Epithelial cell of esophagus (primary cell): ENCODE measurements around the gene CAMK1D.
"Not testable (repeated sequence)": the region's sequence is repeated elsewhere in the genome, so short reads cannot be mapped to it uniquely, and the experiment has no call there.

Source experiments
- DNase-seq: peaks from one replicate; pipeline ENCODE4 v3.0.0; 2010; ENCODE audit warnings: low read depth
- H3K4me3 ChIP-seq: 2 replicates; pipeline ENCODE4 v1.5.1; 2011; ENCODE audit warnings: mild to moderate bottlenecking, low read length, control low read depth
- TF ChIP-seq, protein P1 (sequence below): IDR thresholded peaks from 2 replicates; pipeline ENCODE4 v1.5.1; 2011; ENCODE audit warnings: low read depth, mild to moderate bottlenecking, low read length, control low read depth, inconsistent platforms; ENCODE audit not compliant: insufficient read depth; ENCODE audit errors: missing control alignments

Gene CAMK1D

DNA sequence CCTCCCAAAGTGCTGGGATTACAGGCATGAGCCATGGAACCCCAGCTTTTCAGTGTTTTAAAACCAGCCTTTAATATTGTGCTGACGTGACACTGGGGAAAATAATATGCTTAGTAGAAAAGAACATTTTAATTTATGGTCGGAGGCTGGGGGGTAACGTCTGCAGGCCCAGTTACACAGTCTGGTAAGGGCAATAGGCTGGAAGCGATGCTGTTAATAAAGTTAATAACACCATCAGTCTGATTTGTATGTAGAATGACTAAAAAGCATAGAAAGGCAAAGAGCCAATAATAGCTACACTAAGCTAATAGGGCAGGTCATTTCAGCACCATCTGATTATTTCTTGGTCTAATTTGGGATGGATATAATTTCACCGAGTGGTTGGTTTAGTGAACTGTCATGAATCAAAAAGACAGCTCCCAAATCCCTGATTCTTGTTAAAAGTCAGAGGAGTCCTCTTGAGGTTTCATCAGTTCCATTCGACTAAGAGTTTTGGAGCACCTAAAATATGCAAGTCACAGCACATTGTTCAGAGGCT lies 192.9 kb downstream of the CAMK1D start:
- TF ChIP-seq, protein P1, sequence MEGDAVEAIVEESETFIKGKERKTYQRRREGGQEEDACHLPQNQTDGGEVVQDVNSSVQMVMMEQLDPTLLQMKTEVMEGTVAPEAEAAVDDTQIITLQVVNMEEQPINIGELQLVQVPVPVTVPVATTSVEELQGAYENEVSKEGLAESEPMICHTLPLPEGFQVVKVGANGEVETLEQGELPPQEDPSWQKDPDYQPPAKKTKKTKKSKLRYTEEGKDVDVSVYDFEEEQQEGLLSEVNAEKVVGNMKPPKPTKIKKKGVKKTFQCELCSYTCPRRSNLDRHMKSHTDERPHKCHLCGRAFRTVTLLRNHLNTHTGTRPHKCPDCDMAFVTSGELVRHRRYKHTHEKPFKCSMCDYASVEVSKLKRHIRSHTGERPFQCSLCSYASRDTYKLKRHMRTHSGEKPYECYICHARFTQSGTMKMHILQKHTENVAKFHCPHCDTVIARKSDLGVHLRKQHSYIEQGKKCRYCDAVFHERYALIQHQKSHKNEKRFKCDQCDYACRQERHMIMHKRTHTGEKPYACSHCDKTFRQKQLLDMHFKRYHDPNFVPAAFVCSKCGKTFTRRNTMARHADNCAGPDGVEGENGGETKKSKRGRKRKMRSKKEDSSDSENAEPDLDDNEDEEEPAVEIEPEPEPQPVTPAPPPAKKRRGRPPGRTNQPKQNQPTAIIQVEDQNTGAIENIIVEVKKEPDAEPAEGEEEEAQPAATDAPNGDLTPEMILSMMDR: no peak
- DNase-seq: no peak
- H3K4me3 ChIP-seq: no peak overlapping the region

DNA sequence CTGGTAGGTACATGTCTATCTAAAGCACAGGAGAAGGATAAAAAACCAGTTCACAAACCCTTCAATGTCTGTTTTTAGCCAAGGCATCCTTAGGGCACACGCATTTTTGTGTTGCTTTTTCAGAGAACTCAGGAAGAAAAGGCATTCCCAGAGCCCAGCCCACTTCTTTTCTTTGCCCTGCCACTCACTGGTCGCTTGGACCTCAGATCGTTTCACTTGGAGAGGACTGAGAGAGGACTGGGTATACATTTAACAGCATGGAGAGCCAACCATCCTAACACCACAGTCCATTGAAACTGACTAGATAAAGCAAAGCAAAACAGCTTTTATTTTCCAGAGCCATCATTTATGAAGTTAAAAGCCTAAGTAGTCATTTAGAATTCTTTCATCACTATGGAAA lies 194.2 kb downstream of the CAMK1D start:
- no peak overlapping the region for H3K4me3 ChIP-seq
- TF ChIP-seq, protein P1: no peak
- DNase-seq: no peak

DNA sequence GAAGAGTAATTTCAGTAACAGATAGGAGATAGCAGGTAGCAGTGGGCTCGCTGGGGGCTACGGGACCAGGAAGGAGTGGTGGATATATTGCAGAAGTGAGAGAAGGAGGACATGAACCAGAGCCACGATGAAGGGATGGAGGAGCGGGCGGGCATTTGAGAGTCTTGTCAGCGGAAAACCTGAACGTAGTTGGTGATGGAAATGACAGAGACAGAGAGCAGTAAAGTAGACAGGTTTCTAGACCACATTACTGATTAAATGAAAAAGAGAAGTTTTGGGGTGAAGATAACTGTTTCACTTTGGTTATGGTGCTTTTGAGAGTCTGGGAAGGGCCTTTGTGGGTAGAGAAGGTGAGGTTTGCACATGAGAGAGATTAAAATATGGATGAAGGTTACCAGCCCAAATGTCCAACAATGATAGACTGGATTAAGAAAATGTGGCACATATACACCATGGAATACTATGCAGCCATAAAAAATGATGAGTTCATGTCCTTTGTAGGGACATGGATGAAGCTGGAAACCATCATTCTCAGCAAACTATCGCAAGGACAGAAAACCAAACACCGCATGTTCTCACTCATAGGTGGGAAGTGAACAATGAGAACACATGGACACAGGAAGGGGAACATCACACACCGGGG lies 196.9 kb downstream of the CAMK1D start:
- not testable (repeated sequence) for H3K4me3 ChIP-seq, DNase-seq

DNA sequence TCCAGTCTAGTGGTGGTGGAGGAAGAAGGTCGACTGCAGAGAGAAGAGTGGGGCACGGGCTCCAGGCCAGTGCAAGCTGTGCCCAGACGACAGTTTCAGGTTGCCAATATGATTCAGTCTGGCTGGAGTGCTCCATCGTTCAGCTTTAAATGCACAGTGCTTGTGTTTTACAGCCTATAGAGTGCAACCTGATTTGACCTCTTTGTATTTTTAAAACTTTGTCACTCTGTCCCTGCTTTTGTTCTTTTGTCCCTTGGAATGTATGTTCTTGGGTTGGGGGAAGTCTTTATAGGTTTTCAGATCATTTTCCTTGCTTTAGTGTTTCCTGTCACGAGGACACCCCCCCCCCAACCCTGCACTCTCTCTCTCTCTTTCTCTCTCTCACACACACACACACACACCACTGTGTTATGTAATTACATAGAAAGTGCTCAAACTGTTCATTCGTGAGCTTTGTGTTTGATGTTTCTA lies 198.0 kb downstream of the CAMK1D start:
- DNase-seq: no peak
- TF ChIP-seq, protein P1: no peak
- H3K4me3 ChIP-seq: no peak overlapping the region

DNA sequence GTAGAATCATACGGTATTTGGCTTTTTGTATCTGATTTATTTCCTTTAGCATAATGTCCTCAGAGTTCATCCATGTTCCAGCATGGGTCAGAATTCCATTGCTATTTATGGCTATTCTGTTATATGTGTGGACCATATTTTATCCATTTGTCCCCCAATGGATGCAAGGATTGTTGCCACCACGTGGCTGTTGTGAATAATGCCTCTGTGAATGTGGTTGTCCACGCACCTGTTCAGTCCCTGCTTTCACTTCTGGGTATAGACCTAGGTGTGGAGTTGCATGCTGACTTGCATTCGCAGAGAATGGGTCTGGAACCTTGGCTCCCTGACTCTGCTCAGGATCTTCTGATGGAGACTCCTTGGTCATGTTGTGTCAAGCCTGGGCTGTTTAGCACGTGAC lies 199.9 kb downstream of the CAMK1D start:
- DNase-seq: no peak
- H3K4me3 ChIP-seq: no peak overlapping the region
- TF ChIP-seq, protein P1: no peak

DNA sequence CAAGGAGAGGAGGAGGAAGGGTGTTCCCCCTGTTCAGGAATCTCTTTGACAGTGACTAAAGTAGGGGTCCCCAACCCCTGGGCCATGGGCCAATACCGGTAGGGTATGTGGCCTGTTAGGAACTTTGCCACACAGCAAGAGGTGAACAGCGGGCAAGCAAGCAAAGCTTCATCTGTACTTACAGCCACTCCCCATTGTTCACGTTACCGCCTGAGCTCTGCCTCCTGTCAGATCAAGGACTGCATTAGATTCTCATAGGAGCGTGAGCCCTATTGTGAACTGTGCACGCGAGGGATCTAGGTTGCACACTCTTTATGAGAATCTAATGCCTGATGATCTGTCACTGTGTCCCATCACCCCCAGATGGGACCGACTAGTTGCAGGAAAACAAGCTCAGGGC lies 201.6 kb downstream of the CAMK1D start:
- no peak for DNase-seq
- TF ChIP-seq, protein P1: no peak
- no peak overlapping the region for H3K4me3 ChIP-seq

DNA sequence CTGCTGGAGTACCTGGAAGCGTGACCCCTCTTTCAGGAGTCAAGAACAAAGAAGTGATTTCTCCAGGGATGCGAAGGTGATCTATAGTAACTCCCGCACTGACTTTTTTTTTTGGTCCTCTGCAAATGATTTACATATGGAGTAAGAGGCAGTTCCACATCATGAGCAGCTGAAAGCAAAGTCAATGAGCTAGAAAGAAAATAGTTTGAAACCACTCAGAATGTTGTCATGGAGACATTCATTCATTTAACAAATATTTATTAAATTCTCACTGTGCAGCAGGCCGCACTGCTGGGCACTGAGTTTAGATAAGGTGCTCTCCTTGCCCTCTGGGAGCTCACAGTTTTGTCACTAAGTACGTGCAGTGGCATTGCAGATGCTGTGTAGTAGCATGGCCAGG lies 206.7 kb downstream of the CAMK1D start:
- TF ChIP-seq, protein P1: no peak
- DNase-seq: no peak
- H3K4me3 ChIP-seq: no peak overlapping the region
